MM.1S (cell line): ENCODE measurements around the gene DCLRE1C.

ENCODE experiments used
- DNase-seq: peaks from one replicate; pipeline ENCODE4 v3.0.0-alpha.2; 2015
- H2AFZ ChIP-seq: fragments of 300-600 bp; sonication (generic); 2 replicates; pipeline ENCODE4 v1.6.0; 2016; ENCODE audit warnings: antibody characterized with exemption, low read length
- H3F3A ChIP-seq: fragments of 300-600 bp; sonication (generic); 2 replicates; pipeline ENCODE4 v1.6.1; 2016; ENCODE audit warnings: mild to moderate bottlenecking, antibody characterized with exemption, low read length, moderate library complexity, mixed read lengths; ENCODE audit not compliant: insufficient read depth
- H3K27ac ChIP-seq: fragments of 300-600 bp; sonication (generic); 2 replicates; pipeline ENCODE4 v1.5.1; 2016; ENCODE audit warnings: mild to moderate bottlenecking, low read length
- H3K27me3 ChIP-seq: fragments of 300-600 bp; sonication (generic); replicated peaks from 2 replicates; pipeline ENCODE4 v1.6.0; 2016; ENCODE audit warnings: low read length; ENCODE audit not compliant: insufficient read depth
- H3K36me3 ChIP-seq: fragments of 300-600 bp; sonication (generic); replicated peaks from 2 replicates; pipeline ENCODE4 v1.6.1; 2016; ENCODE audit warnings: mild to moderate bottlenecking, low read length, mixed read lengths; ENCODE audit not compliant: insufficient read depth
- H3K4me1 ChIP-seq: fragments of 300-600 bp; sonication (generic); 2 replicates; pipeline ENCODE4 v1.6.1; 2016; ENCODE audit warnings: low read length, mixed read lengths
- H3K4me2 ChIP-seq: fragments of 300-600 bp; sonication (generic); 2 replicates; pipeline ENCODE4 v1.6.0; 2016; ENCODE audit warnings: low read depth, low read length
- H3K4me3 ChIP-seq: fragments of 300-600 bp; sonication (generic); 2 replicates; pipeline ENCODE4 v1.5.1; 2016; ENCODE audit warnings: low read length, mixed read lengths
- H3K79me2 ChIP-seq: fragments of 300-600 bp; sonication (generic); 2 replicates; pipeline ENCODE4 v1.6.1; 2016; ENCODE audit warnings: mixed run types, low read length, mixed read lengths
- H3K9ac ChIP-seq: fragments of 300-600 bp; sonication (generic); 2 replicates; pipeline ENCODE4 v1.6.1; 2016; ENCODE audit warnings: low read length, mixed read lengths
- H3K9me2 ChIP-seq: fragments of 300-600 bp; sonication (generic); replicated peaks from 2 replicates; pipeline ENCODE4 v1.6.1; 2016; ENCODE audit warnings: mild to moderate bottlenecking, low read length, mixed read lengths; ENCODE audit not compliant: insufficient read depth
- H3K9me3 ChIP-seq: fragments of 300-600 bp; sonication (generic); replicated peaks from 2 replicates; pipeline ENCODE4 v1.6.1; 2016; ENCODE audit warnings: mild to moderate bottlenecking, low read length, mixed read lengths; ENCODE audit not compliant: insufficient read depth
- H4K20me1 ChIP-seq: fragments of 300-600 bp; sonication (generic); 2 replicates; pipeline ENCODE4 v1.6.1; 2016; ENCODE audit warnings: mild to moderate bottlenecking, low read length, moderate library complexity, mixed read lengths; ENCODE audit not compliant: insufficient read depth
- EZH2 ChIP-seq: fragments of 300-600 bp; sonication (generic); optimal IDR thresholded peaks from 2 replicates; pipeline ENCODE3; 2017; ENCODE audit warnings: low read depth, mild to moderate bottlenecking, antibody characterized with exemption, low read length, mixed read lengths
- EZH2phosphoT487 ChIP-seq: fragments of 300-600 bp; sonication (generic); IDR thresholded peaks from 2 replicates; pipeline ENCODE4 v1.6.1; 2018; ENCODE audit warnings: antibody characterized with exemption, low read length
- TF ChIP-seq, protein P1 (sequence below): fragments of 300-600 bp; sonication (generic); IDR thresholded peaks from 2 replicates; pipeline ENCODE4 v1.5.1; 2016; ENCODE audit warnings: antibody characterized with exemption, low read length, mixed read lengths

DCLRE1C gene

DNA sequence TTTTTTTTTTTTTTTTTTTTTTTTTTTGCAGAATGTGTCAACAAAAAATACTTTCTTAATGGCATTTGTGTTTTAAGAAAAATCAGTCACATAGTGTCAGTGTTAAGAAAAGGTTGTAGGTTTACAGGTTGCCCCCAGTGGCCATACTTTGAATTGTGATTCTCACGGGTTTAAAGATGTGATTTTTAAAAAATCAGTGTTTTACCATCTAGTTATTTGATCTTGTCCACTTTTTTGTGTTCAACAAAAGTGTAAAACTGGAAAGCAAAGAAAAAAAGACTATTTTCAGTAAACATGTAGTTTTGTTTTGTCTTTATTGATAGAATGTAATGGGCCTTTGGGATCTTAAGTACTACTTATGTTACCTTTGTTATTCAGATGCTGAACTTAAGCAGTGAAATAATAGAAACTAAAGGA is 49.6 kb downstream of the DCLRE1C start:
- Histone ChIP-seq H3K9ac (no peak overlapping the region), H3K9me2 (no peaks in the 10 kb centered on the region)
- peak; percentile 53 for DNase-seq

DNA sequence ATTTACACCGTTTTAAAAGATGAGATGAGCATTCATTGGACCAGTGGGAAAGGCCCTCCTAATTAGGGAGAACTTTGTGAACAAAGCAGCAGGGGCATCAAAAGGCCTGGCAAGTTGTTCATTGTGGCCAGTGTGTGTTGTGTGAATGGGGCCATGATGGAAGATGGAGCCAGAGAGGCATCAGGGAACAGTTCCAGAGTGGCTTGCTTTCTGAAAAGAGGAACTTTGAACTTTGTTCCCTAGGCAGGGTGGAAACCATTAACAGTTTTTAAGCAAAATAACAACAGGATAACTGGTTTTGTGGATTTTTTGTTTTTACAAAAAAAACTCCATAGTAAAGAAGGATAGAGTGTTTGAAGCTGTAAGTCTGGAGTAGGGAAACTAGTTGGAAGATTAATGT is 62.7 kb downstream of the DCLRE1C start:
- Histone ChIP-seq H3K27ac (no peak overlapping the region), H3K4me1 (no peaks in the 10 kb centered on the region), H3K9me2 (no peaks in the 10 kb centered on the region), H3K4me3 (no peak overlapping the region), H3K4me2 (no peak overlapping the region), H3F3A (no peaks in the 10 kb centered on the region), H3K36me3 (0 out of 2 replicates have a peak, but pooled peaks cover under 1% of the 10 kb centered on the region), H3K9ac (no peak overlapping the region), H3K27me3 (no peaks in the 10 kb centered on the region), H3K79me2 (peaks cover 92% of the 10 kb centered on the region), H3K9me3 (no peaks in the 10 kb centered on the region), H2AFZ (no peak overlapping the region), H4K20me1 (no peaks in the 10 kb centered on the region)
- DNase-seq, result no peak
- TF ChIP-seq, protein P1, sequence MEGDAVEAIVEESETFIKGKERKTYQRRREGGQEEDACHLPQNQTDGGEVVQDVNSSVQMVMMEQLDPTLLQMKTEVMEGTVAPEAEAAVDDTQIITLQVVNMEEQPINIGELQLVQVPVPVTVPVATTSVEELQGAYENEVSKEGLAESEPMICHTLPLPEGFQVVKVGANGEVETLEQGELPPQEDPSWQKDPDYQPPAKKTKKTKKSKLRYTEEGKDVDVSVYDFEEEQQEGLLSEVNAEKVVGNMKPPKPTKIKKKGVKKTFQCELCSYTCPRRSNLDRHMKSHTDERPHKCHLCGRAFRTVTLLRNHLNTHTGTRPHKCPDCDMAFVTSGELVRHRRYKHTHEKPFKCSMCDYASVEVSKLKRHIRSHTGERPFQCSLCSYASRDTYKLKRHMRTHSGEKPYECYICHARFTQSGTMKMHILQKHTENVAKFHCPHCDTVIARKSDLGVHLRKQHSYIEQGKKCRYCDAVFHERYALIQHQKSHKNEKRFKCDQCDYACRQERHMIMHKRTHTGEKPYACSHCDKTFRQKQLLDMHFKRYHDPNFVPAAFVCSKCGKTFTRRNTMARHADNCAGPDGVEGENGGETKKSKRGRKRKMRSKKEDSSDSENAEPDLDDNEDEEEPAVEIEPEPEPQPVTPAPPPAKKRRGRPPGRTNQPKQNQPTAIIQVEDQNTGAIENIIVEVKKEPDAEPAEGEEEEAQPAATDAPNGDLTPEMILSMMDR, result no peak
- TF ChIP-seq EZH2phosphoT487, result no peak
- TF ChIP-seq EZH2, result no peak

More for the DNA sequence above, 49.6 kb downstream of the DCLRE1C start:
- Histone ChIP-seq H3K36me3 (peaks cover 19% of the 10 kb centered on the region), H3K4me2 (no peak overlapping the region), H3F3A (0 out of 2 replicates have a peak, but pooled peaks cover 6% of the 10 kb centered on the region), H3K9me3 (no peaks in the 10 kb centered on the region), H3K27ac (no peak overlapping the region), H3K79me2 (peaks cover 35% of the 10 kb centered on the region), H3K27me3 (no peaks in the 10 kb centered on the region), H3K4me1 (no peaks in the 10 kb centered on the region), H3K4me3 (no peak overlapping the region), H4K20me1 (no peaks in the 10 kb centered on the region), H2AFZ (no peak overlapping the region)
- TF ChIP-seq EZH2, result no peak
- no peak for TF ChIP-seq EZH2phosphoT487
- TF ChIP-seq, protein P1, result peak; percentile 47

- Histone ChIP-seq H3K79me2 (peaks cover 95% of the 10 kb centered on the region), H3F3A (no peaks in the 10 kb centered on the region), H2AFZ (no peak overlapping the region), H3K9me3 (no peaks in the 10 kb centered on the region), H3K4me3 (no peak overlapping the region), H3K27me3 (no peaks in the 10 kb centered on the region), H3K27ac (no peak overlapping the region), H3K9me2 (no peaks in the 10 kb centered on the region), H3K4me1 (no peaks in the 10 kb centered on the region), H4K20me1 (no peaks in the 10 kb centered on the region), H3K36me3 (0 out of 2 replicates have a peak, but pooled peaks cover 11% of the 10 kb centered on the region), H3K4me2 (no peak overlapping the region), H3K9ac (no peak overlapping the region)
- DNase-seq, result no peak
- TF ChIP-seq, protein P1, result peak; percentile 24
- TF ChIP-seq EZH2phosphoT487, result no peak
Observed at GRCh38 chr10:14889318-14889717, 64.6 kb downstream of the DCLRE1C start.
